ENCODE measurements around the gene FTH1. TPM values are rescaled to one million over a fixed set of nuclear protein-coding genes. Genes with fewer than 3 reads are reported as not detected.
A peak's percentile ranks its signal among the peaks of the same experiment; 100 is the strongest.

FTH1 gene
- total and polyA plus RNA-seq, 2 of the 8 experiments (the other 6 are each of a cell fraction or from before 2014, with no cell fraction given), result 1,153 to 1,461 TPM

- no peak overlapping the region for H3K9ac ChIP-seq (replicated peaks in 1 of 4; ENCODE audit: extremely low read depth in 1 of 4, low read depth in 3 of 4, low read length in 3 of 4)
- H3K4me1 ChIP-seq (replicated peaks in 1 of 4; ENCODE audit: control insufficient read depth in 3 of 4, insufficient read depth in 4 of 4, low read length in 3 of 4), result peaks cover 0 to 4% (median 3%) of the 10 kb centered on the region in 4 experiments; a peak in 5 of 7 replicates
- no peak overlapping the region for H3K4me3 ChIP-seq (ENCODE audit: extremely low read depth in 1 of 4, insufficient read depth in 2 of 4, low read depth in 3 of 4, low read length in 4 of 4)
- H4K5ac ChIP-seq (ENCODE audit: insufficient read length, low read depth, low read length), result no peak overlapping the region
- peak overlapping the region; percentile 60; the same call in 1 of the 2 replicates for H4K8ac ChIP-seq (ENCODE audit: extremely low read depth, insufficient read depth, low read length)
- peak overlapping the region; percentile 32; the same call in 1 of the 2 replicates for H2BK12ac ChIP-seq (ENCODE audit: low read depth, low read length)
- H3K27ac ChIP-seq (ENCODE audit: low read depth, low read length), result no peak overlapping the region
- H3K79me2 ChIP-seq (ENCODE audit: control insufficient read depth in 1 of 2, insufficient read depth in 2 of 2, low read length in 2 of 2), result no peaks in the 10 kb centered on the region
- H3K27me3 ChIP-seq (replicated peaks in 1 of 4; ENCODE audit: control insufficient read depth in 3 of 4, extremely low read depth in 1 of 4, insufficient read depth in 3 of 4, low read length in 3 of 4), result peaks cover 0 to 8% (median 2%) of the 10 kb centered on the region in 4 experiments; a peak in 4 of 7 replicates
- H2BK5ac ChIP-seq (ENCODE audit: low read depth, low read length), result no peak overlapping the region
- ChIA-PET CTCF (ENCODE audit: partially characterized antibody) (interaction anchor here (0.6 to 2.5 kb wide), 10 partner anchors 9 to 208 kb away, joined by 3 to 9 read pairs (median 3); no protein-coding TSS in a partner anchor), POLR2A (ENCODE audit: partially characterized antibody) (interaction anchor here (0.8 to 22.2 kb wide), 2 partner anchors 9 to 15 kb away, joined by 3 to 458 read pairs; partner anchors contain the start of gene FTH1)
- no peak for TF ChIP-seq NANOG (IDR thresholded peaks at IDR 0.05; ENCODE audit: insufficient read depth, low read depth, low read length, poor library complexity, severe bottlenecking)
- TF ChIP-seq MAFK (IDR thresholded peaks at IDR 0.05; ENCODE audit: low read depth, low read length), result no peak
- no peak for TF ChIP-seq SRF (IDR thresholded peaks at IDR 0.05; ENCODE audit: low read depth, low read length)
- TF ChIP-seq ATF2 (IDR thresholded peaks at IDR 0.05; ENCODE audit: low read length), result no peak
- TF ChIP-seq CBX8 (IDR thresholded peaks at IDR 0.05; ENCODE audit: borderline replicate concordance, low read depth, low read length), result no peak
- no peak for TF ChIP-seq POLR2AphosphoS5 (IDR thresholded peaks at IDR 0.05; ENCODE audit: low read depth, low read length)
- no peak for TF ChIP-seq TCF12 (IDR thresholded peaks at IDR 0.05; ENCODE audit: low read depth, low read length)
- TF ChIP-seq GABPA (IDR thresholded peaks at IDR 0.05; ENCODE audit: borderline replicate concordance, insufficient read depth, low read length), result no peak
- TF ChIP-seq TAF7 (optimal IDR thresholded peaks at IDR 0.05; ENCODE audit: borderline replicate concordance, low read depth, low read length), result no peak
- no peak overlapping the region for H3K14ac ChIP-seq (ENCODE audit: insufficient read length)
- FAIRE-seq (no peak), DNase-seq (ENCODE audit: low read depth in 1 of 2, low spot score in 2 of 2) (peak in 1 of 2 experiments; percentile 30)
- H3K56ac ChIP-seq (replicated peaks; ENCODE audit: insufficient read length, low read depth, low read length), result no peak overlapping the region
- no peak overlapping the region for H2BK20ac ChIP-seq (ENCODE audit: low read length)
- peaks cover 2% of the 10 kb centered on the region; the same call in 1 of the 2 replicates for H3K23me2 ChIP-seq (ENCODE audit: low read depth, low read length)
- H3K4ac ChIP-seq (replicated peaks; ENCODE audit: insufficient read length, low read depth, low read length), result no peak overlapping the region
- no peak overlapping the region for H2AFZ ChIP-seq (ENCODE audit: low read length)
- no peak overlapping the region for H3K4me2 ChIP-seq (ENCODE audit: insufficient read depth in 1 of 2, low read depth in 2 of 2, low read length in 2 of 2)
- H3K18ac ChIP-seq (ENCODE audit: extremely low read depth, low read length), result no peak overlapping the region; the same call in 1 of the 2 replicates
- H4K91ac ChIP-seq (replicated peaks; ENCODE audit: insufficient read length, low read length), result no peak overlapping the region
- no peak overlapping the region for H2AK5ac ChIP-seq (ENCODE audit: low read depth, low read length)
- no peak overlapping the region for H2BK120ac ChIP-seq (replicated peaks; ENCODE audit: low read depth, low read length)
- no peak overlapping the region for H2BK15ac ChIP-seq (ENCODE audit: low read length)
- H4K20me1 ChIP-seq (replicated peaks in 1 of 2; ENCODE audit: control insufficient read depth in 1 of 2, insufficient read depth in 2 of 2, low read length in 2 of 2), result peaks cover 0 to 2% of the 10 kb centered on the region in 2 experiments
- H3K79me1 ChIP-seq (ENCODE audit: low read depth, low read length), result no peaks in the 10 kb centered on the region
- 91% methylated on average over 7 of the region's 7 CpGs; no CpG with 5 or more reads in 1 of the 2 experiments for WGBS, 2 experiments (ENCODE audit: extremely low coverage in 1 of 2, insufficient coverage in 1 of 2, insufficient read length in 1 of 2, insufficient replicate concordance in 2 of 2, low coverage in 1 of 2, low lambda C conversion rate in 2 of 2, missing lambda C conversion rate in 1 of 2)
- H3K23ac ChIP-seq (ENCODE audit: insufficient read length), result no peak overlapping the region
- no peaks in the 10 kb centered on the region for H3K9me3 ChIP-seq (ENCODE audit: insufficient read depth in 2 of 2, low read depth in 1 of 2, low read length in 1 of 2)
- no peaks in the 10 kb centered on the region; a peak in 1 of 8 replicates for H3K36me3 ChIP-seq (ENCODE audit: control insufficient read depth in 2 of 4, insufficient read depth in 4 of 4, low read length in 3 of 4)
These were observed 10.2 kb downstream of the FTH1 start for GRCh38 chr11:61957021-61957770.

Measured in H1 (cell line).